Measurements from ENCODE around the gene PIK3C2G. TPM values are rescaled to one million over a fixed set of nuclear protein-coding genes. Genes with fewer than 3 reads are reported as not detected.

The PIK3C2G gene
- total and polyA plus RNA-seq, 2 of the 13 experiments (the other 11 are each of a cell fraction or from before 2014, with no cell fraction given), result not detected

DNA sequence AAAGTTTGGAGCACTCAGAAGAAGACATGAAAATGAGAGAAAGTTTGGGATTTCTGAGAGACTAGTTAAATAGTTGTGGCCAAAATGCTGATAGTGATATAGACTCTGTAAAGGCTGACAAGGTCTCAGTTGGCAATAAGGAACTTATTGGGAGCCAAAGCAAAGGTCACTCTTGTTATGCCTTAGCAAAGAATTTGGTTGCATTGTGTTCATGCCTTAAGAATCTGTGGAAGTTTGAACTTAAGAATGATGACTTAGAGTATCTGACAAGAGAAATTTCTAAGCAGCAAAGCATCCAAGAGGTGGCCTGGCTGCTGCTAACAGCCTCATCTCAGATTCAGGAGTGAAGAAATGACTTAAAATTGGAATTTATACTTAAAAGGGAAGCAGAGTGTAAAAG is 113.8 kb downstream of the PIK3C2G start:
- ATAC-seq (no peak), FAIRE-seq (no peak), DNase-seq (ENCODE audit: low spot score) (no peak)
- intact Hi-C loops (cut with micrococcal nuclease; ENCODE audit: unreplicated experiment), result no loop called here
- TF ChIP-seq SP2 (CRISPR knock-in tag; IDR thresholded peaks at IDR 0.05) (no peak), SRSF9 (IDR thresholded peaks at IDR 0.05; ENCODE audit: borderline replicate concordance, insufficient read depth, low read depth, low read length, poor library complexity, severe bottlenecking) (no peak), GPN1 (CRISPR knock-in tag; IDR thresholded peaks at IDR 0.05; ENCODE audit: borderline replicate concordance) (no peak)
- TF ChIP-seq, protein P1, sequence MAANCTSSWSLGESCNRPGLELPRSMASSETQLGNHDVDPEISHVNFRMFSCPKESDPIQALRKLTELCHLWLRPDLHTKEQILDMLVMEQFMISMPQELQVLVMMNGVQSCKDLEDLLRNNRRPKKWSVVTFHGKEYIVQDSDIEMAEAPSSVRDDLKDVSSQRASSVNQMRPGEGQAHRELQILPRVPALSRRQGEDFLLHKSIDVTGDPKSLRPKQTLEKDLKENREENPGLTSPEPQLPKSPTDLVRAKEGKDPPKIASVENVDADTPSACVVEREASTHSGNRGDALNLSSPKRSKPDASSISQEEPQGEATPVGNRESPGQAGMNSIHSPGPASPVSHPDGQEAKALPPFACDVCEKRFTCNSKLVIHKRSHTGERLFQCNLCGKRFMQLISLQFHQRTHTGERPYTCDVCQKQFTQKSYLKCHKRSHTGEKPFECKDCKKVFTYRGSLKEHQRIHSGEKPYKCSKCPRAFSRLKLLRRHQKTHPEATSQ (CRISPR knock-in tag; IDR thresholded peaks at IDR 0.05; ENCODE audit: borderline replicate concordance), result no peak
- TF ChIP-seq, protein P2, sequence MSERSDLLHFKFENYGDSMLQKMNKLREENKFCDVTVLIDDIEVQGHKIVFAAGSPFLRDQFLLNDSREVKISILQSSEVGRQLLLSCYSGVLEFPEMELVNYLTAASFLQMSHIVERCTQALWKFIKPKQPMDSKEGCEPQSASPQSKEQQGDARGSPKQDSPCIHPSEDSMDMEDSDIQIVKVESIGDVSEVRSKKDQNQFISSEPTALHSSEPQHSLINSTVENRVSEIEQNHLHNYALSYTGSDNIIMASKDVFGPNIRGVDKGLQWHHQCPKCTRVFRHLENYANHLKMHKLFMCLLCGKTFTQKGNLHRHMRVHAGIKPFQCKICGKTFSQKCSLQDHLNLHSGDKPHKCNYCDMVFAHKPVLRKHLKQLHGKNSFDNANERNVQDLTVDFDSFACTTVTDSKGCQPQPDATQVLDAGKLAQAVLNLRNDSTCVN (CRISPR knock-in tag; IDR thresholded peaks at IDR 0.05; ENCODE audit: borderline replicate concordance), result no peak
- no TSS peak for BruUV-seq (replicated peaks)
- ChIA-PET POLR2A (no interaction called here), CTCF (ENCODE audit: low intra/inter-chr PET ratio, low total read pairs) (no interaction called here)
- no peaks in the 10 kb centered on the region for H3K79me2 ChIP-seq (ENCODE audit: insufficient read depth, low read length)
- in situ Hi-C loops (cut with HindIII; ENCODE audit: extremely low pct_ligation_motif_present, low pct_unique_long_range_greater_than_20kb), result no loop called here
- no peaks in the 10 kb centered on the region for H4K20me1 ChIP-seq (ENCODE audit: insufficient read depth, low read length)
- H3K36me3 ChIP-seq (replicated peaks in 1 of 2; ENCODE audit: control insufficient read depth in 1 of 2, insufficient read depth in 2 of 2, low read length in 2 of 2), result no peaks in the 10 kb centered on the region
- no peaks in the 10 kb centered on the region; the same call in 1 of the 2 replicates for H3K9me3 ChIP-seq (ENCODE audit: low read length)
- H3K9ac ChIP-seq (ENCODE audit: insufficient read depth, low read depth, low read length), result no peak overlapping the region
- no peaks in the 10 kb centered on the region for H3K4me1 ChIP-seq (ENCODE audit: insufficient read depth, low read length)
- H2AFZ ChIP-seq (ENCODE audit: low read length), result no peak overlapping the region
- no peak overlapping the region for H3K27ac ChIP-seq (ENCODE audit: extremely low read length, insufficient read depth, low read length)
- H3K27me3 ChIP-seq (ENCODE audit: control insufficient read depth in 1 of 2, insufficient read depth in 2 of 2, low read length in 2 of 2), result no peaks in the 10 kb centered on the region
- H3K4me2 ChIP-seq (ENCODE audit: low read depth, low read length), result no peak overlapping the region
- no peak overlapping the region for H3K4me3 ChIP-seq (replicated peaks in 1 of 3; ENCODE audit: insufficient read depth in 1 of 3, low read depth in 2 of 3, low read length in 3 of 3)

DNA sequence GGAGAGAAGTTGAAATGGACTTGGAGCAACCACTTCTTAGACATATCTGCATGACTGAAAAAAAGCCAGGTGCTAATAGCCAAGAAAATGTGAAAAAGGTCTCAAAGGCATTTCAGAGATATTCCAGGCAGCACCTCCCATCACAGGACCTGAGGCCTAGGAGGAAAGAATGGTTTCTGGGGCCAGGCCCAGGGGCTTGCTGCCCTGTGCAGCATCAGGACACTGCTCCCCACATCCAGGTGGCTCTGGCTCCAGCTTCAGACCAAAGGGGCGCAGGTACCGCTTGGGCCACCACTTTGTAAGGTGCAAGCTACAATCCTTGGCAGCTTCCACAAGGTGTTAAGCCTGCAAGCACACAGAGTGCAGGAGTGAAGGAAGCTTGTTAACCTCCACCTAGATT is 114.3 kb downstream of the PIK3C2G start:
- no peak for TF ChIP-seq NFRKB (IDR thresholded peaks at IDR 0.05)
- TF ChIP-seq ZMYM3 (CRISPR knock-in tag; IDR thresholded peaks at IDR 0.05), result no peak
- TF ChIP-seq, protein P3, sequence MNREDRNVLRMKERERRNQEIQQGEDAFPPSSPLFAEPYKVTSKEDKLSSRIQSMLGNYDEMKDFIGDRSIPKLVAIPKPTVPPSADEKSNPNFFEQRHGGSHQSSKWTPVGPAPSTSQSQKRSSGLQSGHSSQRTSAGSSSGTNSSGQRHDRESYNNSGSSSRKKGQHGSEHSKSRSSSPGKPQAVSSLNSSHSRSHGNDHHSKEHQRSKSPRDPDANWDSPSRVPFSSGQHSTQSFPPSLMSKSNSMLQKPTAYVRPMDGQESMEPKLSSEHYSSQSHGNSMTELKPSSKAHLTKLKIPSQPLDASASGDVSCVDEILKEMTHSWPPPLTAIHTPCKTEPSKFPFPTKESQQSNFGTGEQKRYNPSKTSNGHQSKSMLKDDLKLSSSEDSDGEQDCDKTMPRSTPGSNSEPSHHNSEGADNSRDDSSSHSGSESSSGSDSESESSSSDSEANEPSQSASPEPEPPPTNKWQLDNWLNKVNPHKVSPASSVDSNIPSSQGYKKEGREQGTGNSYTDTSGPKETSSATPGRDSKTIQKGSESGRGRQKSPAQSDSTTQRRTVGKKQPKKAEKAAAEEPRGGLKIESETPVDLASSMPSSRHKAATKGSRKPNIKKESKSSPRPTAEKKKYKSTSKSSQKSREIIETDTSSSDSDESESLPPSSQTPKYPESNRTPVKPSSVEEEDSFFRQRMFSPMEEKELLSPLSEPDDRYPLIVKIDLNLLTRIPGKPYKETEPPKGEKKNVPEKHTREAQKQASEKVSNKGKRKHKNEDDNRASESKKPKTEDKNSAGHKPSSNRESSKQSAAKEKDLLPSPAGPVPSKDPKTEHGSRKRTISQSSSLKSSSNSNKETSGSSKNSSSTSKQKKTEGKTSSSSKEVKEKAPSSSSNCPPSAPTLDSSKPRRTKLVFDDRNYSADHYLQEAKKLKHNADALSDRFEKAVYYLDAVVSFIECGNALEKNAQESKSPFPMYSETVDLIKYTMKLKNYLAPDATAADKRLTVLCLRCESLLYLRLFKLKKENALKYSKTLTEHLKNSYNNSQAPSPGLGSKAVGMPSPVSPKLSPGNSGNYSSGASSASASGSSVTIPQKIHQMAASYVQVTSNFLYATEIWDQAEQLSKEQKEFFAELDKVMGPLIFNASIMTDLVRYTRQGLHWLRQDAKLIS (CRISPR knock-in tag; IDR thresholded peaks at IDR 0.05), result no peak
- Histone ChIP-seq H3K4me2 (ENCODE audit: low read depth, low read length) (no peak overlapping the region), H3K4me1 (ENCODE audit: insufficient read depth, low read length) (no peaks in the 10 kb centered on the region), H3K27ac (ENCODE audit: extremely low read length, insufficient read depth, low read length) (no peak overlapping the region), H2AFZ (ENCODE audit: low read length) (no peak overlapping the region), H3K36me3 (replicated peaks in 1 of 2; ENCODE audit: control insufficient read depth in 1 of 2, insufficient read depth in 2 of 2, low read length in 2 of 2) (no peaks in the 10 kb centered on the region), H4K20me1 (ENCODE audit: insufficient read depth, low read length) (no peaks in the 10 kb centered on the region), H3K4me3 (replicated peaks in 1 of 3; ENCODE audit: insufficient read depth in 1 of 3, low read depth in 2 of 3, low read length in 3 of 3) (no peak overlapping the region), H3K79me2 (ENCODE audit: insufficient read depth, low read length) (no peaks in the 10 kb centered on the region), H3K27me3 (ENCODE audit: control insufficient read depth in 1 of 2, insufficient read depth in 2 of 2, low read length in 2 of 2) (no peaks in the 10 kb centered on the region), H3K9me3 (ENCODE audit: low read length) (no peaks in the 10 kb centered on the region; the same call in 1 of the 2 replicates), H3K9ac (ENCODE audit: insufficient read depth, low read depth, low read length) (no peak overlapping the region)
- no CpG with 5 or more reads among the region's 2 CpGs for WGBS (ENCODE audit: low lambda C conversion rate)
- no peak for DNase-seq (ENCODE audit: low spot score)
- no peak for FAIRE-seq
- no TSS peak for BruUV-seq (replicated peaks)
- intact Hi-C loops (cut with micrococcal nuclease; ENCODE audit: unreplicated experiment) (no loop called here), in situ Hi-C loops (cut with HindIII; ENCODE audit: extremely low pct_ligation_motif_present, low pct_unique_long_range_greater_than_20kb) (no loop called here)
- ATAC-seq, result no peak
- ChIA-PET CTCF (ENCODE audit: low intra/inter-chr PET ratio, low total read pairs) (no interaction called here), POLR2A (no interaction called here)
